22Rv1 (cell line): ENCODE measurements around the gene SPATA13.
A peak's percentile ranks its signal among the peaks of the same experiment; 100 is the strongest.
"Not testable (repeated sequence)": the region's sequence is repeated elsewhere in the genome, so short reads cannot be mapped to it uniquely, and the experiment has no call there.

Experiments
- H3K27ac ChIP-seq: fragments of 450-650 bp; 2 replicates; pipeline ENCODE4 v1.5.1; 2017
- CTCF ChIP-seq: fragments of 450-650 bp; IDR thresholded peaks from 2 replicates; pipeline ENCODE4 v1.5.1; 2017; ENCODE audit warnings: mild to moderate bottlenecking
- ZFX ChIP-seq: fragments of 450-650 bp; IDR thresholded peaks from 2 replicates; pipeline ENCODE4 v1.6.1; 2017; ENCODE audit warnings: antibody characterized with exemption, borderline replicate concordance

SPATA13 gene

GRCh38 chr13:24160458-24161009, at the start of gene SPATA13:
Gene SPATA13, plus strand, starts transcription at chr13:24160720. Its CDS starts 62,210 bp downstream, at chr13:24222930.
- TF ChIP-seq ZFX (no peak), CTCF (no peak)
- H3K27ac ChIP-seq, result peak within 1 kb of the TSS; percentile 74

GRCh38 chr13:24112791-24113190, 47.7 kb upstream of the SPATA13 start:
- H3K27ac ChIP-seq, result peak overlapping the region; percentile 61
- TF ChIP-seq ZFX (no peak), CTCF (no peak)

GRCh38 chr13:24115671-24116070, 44.8 kb upstream of the SPATA13 start:
- TF ChIP-seq CTCF (no peak), ZFX (no peak)
- H3K27ac ChIP-seq, result no peak overlapping the region

GRCh38 chr13:24116131-24116530, 44.4 kb upstream of the SPATA13 start:
- H3K27ac ChIP-seq, result no peak overlapping the region
- TF ChIP-seq CTCF (no peak), ZFX (no peak)

- no peak overlapping the region for H3K27ac ChIP-seq
- TF ChIP-seq CTCF, result no peak
- TF ChIP-seq ZFX, result no peak
Observed at GRCh38 chr13:24118576-24118975, 41.9 kb upstream of the SPATA13 start.

- TF ChIP-seq CTCF (no peak), ZFX (no peak)
- H3K27ac ChIP-seq, result no peak overlapping the region
Observed at GRCh38 chr13:24119626-24120508, 40.7 kb upstream of the SPATA13 start.

GRCh38 chr13:24122045-24122444, 38.5 kb upstream of the SPATA13 start:
- H3K27ac ChIP-seq, result not testable (repeated sequence)
